COLO829 (cell line): ENCODE results near the gene NPEPL1.
A peak's percentile ranks its signal among the peaks of the same experiment; 100 is the strongest.
"Not testable (repeated sequence)": the region's sequence is repeated elsewhere in the genome, so short reads cannot be mapped to it uniquely, and the experiment has no call there.

ENCODE experiments used
- DNase-seq: peaks from one replicate; pipeline ENCODE4 v3.0.0; 2012; ENCODE audit warnings: low spot score

Gene NPEPL1

GRCh38 chr20:58692579-58693225 is at the start of gene NPEPL1:
NPEPL1 (plus strand) TSS chr20:58692800; CDS start chr20:58692901, 101 bp downstream.
- DNase-seq, result peak; percentile 73

DNA sequence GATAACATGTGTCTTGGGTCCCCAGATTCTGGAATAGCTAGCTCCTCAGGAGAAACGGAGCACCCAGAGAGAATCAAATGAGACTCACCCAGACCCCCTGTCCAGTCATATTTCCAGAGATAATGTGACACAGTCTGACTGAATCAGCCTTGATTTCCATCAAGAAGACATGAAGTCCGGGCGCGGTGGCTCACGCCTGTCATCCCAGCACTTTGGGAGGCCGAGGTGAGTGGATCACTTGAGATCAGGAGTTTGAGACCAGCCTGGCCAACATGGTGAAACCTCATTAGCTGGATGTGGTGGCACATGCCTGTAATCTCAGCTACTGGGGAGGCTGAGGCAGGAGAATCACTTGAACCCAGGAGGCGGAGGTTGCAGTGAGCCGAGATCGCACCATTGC is 49.7 kb upstream of the NPEPL1 start:
- not testable (repeated sequence) for DNase-seq

DNA sequence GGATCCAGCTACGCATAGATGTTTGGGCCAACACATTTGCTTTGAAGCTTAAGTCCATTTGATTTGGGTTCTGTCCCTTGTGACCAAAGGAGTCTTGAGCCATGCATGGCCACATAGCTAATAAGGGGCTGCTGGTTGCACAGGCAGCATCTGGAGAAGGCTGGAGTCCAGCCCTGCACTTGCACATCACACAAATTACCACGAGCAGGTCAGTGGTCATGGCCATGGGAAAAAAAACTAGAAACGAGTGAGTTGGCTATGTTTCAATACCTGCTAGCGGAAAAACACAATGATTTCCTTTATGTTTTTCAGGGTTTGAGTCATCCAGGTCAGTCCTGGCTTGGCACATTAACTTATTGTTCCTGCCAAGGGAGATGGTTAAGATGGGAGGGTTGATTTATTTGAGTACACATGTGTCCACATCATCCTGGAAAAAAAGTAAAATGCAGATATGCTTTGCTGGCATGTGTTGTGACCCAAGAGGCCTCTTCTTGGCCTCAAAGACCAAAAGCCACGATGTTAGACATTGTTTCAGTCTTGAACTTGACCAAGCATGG is 47.1 kb upstream of the NPEPL1 start:
- no peak for DNase-seq

DNA sequence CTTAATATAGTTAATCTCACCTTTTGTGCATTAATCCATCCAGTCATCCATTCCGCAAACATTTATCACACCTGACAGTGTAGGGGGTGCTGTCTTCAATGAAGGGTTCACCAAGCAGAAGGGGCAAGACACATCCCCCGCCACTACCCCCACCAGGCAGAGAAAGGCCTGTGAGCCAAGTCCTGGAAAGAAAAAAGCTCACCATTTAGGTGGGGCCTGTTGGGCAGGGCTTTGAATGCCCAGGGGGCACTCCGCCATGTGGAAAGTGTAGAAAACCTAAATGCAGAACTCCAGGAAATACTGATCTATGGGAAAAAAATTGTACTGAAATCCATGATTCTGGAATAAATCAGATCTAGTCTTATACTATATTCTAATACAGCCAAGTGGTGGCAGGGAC is 46.3 kb upstream of the NPEPL1 start:
- DNase-seq, result no peak

GRCh38 chr20:58646703-58647102 is 45.9 kb upstream of the NPEPL1 start:
- DNase-seq, result no peak

- DNase-seq, result no peak
Observed at GRCh38 chr20:58647162-58647795, 45.3 kb upstream of the NPEPL1 start.

- DNase-seq, result peak; percentile 78
Observed at GRCh38 chr20:58647796-58648501, 44.7 kb upstream of the NPEPL1 start.

DNA sequence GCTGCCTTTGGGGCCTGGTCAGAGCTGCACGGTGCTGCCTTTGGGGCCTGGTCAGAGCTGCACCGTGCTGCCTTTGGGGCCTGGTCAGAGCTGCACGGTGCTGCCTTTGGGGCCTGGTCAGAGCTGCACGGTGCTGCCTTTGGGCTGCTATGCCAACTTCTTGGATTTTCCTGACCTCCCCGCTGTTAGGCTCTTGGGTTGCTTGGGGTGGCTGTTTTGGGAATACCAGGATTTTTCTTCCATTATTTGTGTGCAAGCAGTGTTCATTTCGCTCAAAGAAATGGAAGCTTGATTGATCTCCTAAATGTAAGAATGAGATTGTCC is 44.1 kb upstream of the NPEPL1 start:
- DNase-seq, result not testable (repeated sequence)

DNA sequence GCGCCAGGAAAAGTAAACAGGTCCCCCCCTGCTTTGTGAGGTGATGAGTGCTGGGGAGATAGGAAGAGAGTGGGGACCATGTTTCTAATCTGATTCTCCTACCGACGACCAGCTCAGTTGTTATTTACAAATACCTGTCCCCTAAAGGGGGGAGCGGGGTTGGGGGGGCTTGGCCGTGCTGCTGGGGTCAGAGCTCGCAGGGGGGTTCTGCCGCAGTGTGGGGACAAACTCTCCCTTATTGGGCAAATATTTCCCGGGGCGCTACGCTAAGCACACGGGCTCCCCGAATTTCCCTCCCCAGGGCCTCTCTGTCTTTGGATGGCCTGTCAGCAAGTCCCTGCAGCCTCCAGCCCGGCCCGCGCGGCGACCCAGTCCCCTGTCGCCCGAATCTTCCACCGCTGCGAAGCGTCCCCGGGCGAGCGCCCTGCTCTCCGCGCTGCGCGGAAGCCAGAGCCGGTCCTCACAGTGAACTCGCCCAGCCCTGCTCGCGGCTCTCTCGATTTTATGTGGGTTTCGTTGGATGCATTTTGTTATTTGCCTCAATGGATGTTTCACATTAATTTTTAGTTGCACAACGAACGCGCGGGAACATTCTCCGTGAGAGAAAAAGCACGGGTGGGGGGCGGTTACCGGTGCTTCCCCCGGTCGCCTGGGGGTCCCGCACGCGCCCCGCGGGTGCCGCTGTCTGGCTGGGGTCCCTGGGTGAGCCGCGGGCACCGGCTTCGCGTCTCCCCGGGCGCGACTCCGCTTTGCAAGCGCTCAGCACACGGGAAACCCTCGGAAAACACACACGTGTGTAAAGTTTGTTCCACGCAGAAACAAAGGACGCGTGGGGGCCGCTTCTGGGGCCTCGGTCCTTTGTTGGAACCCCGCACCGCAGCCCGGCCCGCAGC is 43.1 kb upstream of the NPEPL1 start:
- no peak for DNase-seq

DNA sequence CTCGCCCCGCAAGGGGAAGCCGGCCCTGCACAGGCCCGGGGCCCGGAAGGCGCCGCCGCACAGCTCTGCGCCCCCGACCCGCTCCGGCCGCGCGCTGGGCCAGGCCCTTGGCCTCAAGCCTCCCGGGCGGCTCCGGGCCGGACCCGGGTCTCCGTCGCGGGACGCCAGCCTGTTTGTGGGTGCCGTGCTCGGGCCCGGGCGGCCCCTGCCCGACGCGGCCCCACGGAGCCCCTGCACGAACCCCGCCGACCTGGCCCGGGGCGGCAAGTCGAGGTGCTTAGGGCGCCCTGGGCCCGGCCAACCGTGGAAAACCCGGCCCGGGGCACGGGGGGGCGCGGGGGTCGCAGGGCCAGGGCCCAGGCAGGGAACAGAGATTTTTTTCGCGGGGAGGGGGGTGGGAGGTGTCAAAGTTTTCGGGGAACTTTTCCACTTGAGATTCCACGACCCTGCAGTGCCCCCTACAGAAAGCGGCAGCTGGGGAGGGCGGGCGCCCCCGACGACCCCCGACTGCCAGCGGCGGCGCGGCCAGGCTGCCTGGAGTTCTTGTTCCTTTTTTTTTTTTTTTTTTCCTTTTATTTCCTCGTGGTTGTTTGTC is 42.3 kb upstream of the NPEPL1 start:
- DNase-seq, result no peak

DNA sequence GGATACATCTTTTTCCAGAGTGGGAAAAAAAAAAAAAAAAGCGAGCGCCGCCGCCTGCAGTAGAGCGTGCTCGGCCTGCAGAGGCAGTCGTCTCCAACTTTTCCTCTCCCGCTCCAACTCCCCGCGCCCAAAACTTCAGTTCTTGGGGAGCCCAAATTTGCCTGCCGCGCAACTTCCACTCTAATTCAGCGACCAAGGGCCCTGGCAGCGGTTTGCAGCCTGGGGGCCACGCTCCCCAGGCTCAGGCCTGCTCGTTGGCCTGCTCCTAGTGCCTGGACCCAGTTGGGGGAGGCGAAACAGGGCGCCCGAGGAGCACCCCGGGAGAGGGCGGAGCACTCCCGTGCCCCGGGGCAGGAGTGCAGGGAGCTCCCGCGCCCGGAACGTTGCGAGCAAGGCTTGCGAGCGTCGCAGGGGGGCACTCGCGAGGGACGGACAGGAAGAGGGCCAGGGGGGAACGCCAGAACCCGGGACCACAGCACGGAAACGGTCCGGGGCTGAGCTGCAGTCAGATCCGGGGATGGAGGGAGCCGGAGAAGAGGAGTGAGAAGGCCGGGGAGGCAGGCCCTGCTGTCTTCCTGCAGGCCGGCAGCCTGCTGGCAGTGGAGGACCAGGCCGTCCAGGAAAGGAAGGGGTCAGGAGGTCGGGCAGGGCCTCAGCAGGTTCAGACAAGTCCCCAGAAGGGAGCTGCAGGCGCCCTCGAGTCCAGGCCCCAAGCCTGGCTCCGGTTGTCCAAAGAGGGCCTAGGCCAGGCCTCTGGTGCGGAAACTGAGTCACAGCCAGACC is 41.6 kb upstream of the NPEPL1 start, which contains the start of gene STX16:
Gene STX16, plus strand, starts transcription at position 508 of the 783 bp plus-strand sequence. CDS start 724 bp downstream, outside the sequence.
- peak; percentile 99 for DNase-seq

GRCh38 chr20:58651559-58651945 is 41.0 kb upstream of the NPEPL1 start:
- no peak for DNase-seq

- peak; percentile 96 for DNase-seq
Observed at GRCh38 chr20:58651946-58652605, 40.5 kb upstream of the NPEPL1 start.

- DNase-seq, result no peak
Observed at GRCh38 chr20:58652606-58653294, 39.9 kb upstream of the NPEPL1 start.

DNA sequence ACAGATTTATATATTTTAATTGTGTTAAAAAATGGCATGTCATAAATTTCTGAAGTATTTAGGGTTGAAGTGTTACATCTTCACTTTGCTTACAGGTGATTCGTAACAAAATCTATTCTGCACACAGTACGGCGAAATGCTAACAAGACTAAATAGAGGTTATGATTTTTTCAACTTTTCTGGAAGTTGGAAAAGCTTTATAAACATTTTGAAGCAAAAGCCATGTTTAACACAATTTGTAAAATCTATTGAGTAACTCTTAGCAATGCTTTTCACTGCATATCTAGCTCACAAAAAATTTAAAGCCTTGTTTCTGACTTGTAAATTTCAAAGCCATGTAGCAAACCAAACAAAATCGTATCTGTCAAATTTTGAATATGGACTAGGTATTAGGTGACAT is 38.3 kb upstream of the NPEPL1 start:
- no peak for DNase-seq

GRCh38 chr20:58655328-58656107 is 37.1 kb upstream of the NPEPL1 start:
- no peak for DNase-seq

GRCh38 chr20:58656831-58657230 is 35.8 kb upstream of the NPEPL1 start:
- no peak for DNase-seq

DNA sequence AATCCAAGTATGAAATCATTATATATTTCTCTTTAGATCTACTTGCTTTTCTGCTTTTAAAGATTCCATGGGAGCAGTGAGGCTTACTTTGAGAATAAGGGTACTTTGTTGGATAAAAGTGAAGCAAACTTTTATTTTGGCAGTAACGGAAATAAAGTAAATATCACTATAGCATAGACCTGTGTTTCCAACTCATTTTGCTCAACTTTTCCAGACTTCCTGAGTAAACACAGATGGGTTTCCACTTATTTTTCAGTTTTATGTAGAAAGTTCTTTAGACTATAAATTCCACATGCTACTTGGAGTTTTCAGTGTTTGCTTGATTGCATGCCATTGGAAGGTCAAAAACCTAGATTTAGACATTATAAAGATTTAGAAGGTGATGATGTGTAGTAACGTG is 35.3 kb upstream of the NPEPL1 start:
- DNase-seq, result no peak

GRCh38 chr20:58657986-58658385 is 34.6 kb upstream of the NPEPL1 start:
- no peak for DNase-seq
